Bronchial epithelial cell (primary cell): Measurements from ENCODE around the gene DNM3. TPM values are rescaled to one million over a fixed set of nuclear protein-coding genes. Genes with fewer than 3 reads are reported as not detected.

Experiments
- DNase-seq: peaks from one replicate; pipeline ENCODE4 v3.0.0-alpha.2; 2010; ENCODE audit warnings: low read depth
- FAIRE-seq: peaks from 2 replicates; lab custom pipeline; 2011; peaks lifted over from hg19 to GRCh38; lab: Jason Lieb, UNC
- H3K27me3 ChIP-seq: 2 replicates; pipeline ENCODE4 v1.5.1; 2011; ENCODE audit warnings: low read length; ENCODE audit not compliant: control insufficient read depth, insufficient read depth
- H3K36me3 ChIP-seq: 2 replicates; pipeline ENCODE4 v1.5.1; 2011; ENCODE audit warnings: low read length; ENCODE audit not compliant: control insufficient read depth, insufficient read depth
- H3K4me3 ChIP-seq: 2 replicates; pipeline ENCODE4 v1.5.1; 2011; ENCODE audit warnings: mild to moderate bottlenecking, low read depth, low read length, control low read depth
- total RNA-seq: library from RNA; depleted of rRNA; stranded (reverse); fragments of >200 nt; gene quantifications from 2 replicates; pipeline ENCODE4 v1.2.1, GENCODE V29; 2014
- TF ChIP-seq, protein P1 (sequence below): IDR thresholded peaks from 2 replicates; pipeline ENCODE4 v1.5.1; 2011; ENCODE audit warnings: mild to moderate bottlenecking, moderate library complexity, low read length, control low read depth, inconsistent platforms; ENCODE audit not compliant: insufficient read depth, severe bottlenecking

DNM3 gene
- total RNA-seq, 1 donor from 2014 or later = 1.3 TPM

GRCh38 chr1:172324086-172324485 is 482.8 kb downstream of the DNM3 start:
- no peaks in the 10 kb centered on the region for H3K36me3 ChIP-seq
- FAIRE-seq = no peak
- TF ChIP-seq, protein P1, sequence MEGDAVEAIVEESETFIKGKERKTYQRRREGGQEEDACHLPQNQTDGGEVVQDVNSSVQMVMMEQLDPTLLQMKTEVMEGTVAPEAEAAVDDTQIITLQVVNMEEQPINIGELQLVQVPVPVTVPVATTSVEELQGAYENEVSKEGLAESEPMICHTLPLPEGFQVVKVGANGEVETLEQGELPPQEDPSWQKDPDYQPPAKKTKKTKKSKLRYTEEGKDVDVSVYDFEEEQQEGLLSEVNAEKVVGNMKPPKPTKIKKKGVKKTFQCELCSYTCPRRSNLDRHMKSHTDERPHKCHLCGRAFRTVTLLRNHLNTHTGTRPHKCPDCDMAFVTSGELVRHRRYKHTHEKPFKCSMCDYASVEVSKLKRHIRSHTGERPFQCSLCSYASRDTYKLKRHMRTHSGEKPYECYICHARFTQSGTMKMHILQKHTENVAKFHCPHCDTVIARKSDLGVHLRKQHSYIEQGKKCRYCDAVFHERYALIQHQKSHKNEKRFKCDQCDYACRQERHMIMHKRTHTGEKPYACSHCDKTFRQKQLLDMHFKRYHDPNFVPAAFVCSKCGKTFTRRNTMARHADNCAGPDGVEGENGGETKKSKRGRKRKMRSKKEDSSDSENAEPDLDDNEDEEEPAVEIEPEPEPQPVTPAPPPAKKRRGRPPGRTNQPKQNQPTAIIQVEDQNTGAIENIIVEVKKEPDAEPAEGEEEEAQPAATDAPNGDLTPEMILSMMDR = no peak
- DNase-seq = no peak
- H3K4me3 ChIP-seq = no peak overlapping the region
- H3K27me3 ChIP-seq = no peaks in the 10 kb centered on the region

GRCh38 chr1:172324761-172325160 is 483.5 kb downstream of the DNM3 start:
- Histone ChIP-seq H3K36me3 (no peaks in the 10 kb centered on the region), H3K27me3 (no peaks in the 10 kb centered on the region), H3K4me3 (no peak overlapping the region)
- DNase-seq (no peak), FAIRE-seq (no peak)
- TF ChIP-seq, protein P1 = no peak

DNA sequence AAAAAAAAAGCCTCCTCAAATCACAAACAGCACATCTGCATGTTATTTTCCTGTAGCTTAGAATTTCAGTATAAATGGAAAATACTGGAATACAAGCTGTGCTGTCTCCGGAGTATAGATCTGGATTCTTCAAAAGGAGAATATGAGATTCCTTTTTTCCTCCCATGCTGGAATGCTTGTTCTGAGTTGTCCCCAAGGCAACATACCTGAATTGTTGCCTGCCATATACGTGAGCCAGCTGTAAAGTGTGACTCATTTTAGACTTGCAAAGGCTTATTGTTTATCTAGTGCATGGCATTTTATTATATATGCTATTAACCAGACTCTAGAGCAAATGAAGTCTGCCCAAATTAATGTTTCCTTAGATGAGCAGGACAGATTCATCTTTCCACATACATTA is 484.2 kb downstream of the DNM3 start:
- TF ChIP-seq, protein P1 = no peak
- no peak overlapping the region for H3K4me3 ChIP-seq
- no peaks in the 10 kb centered on the region for H3K27me3 ChIP-seq
- H3K36me3 ChIP-seq = no peaks in the 10 kb centered on the region
- peak; percentile 88 for DNase-seq
- no peak for FAIRE-seq

- FAIRE-seq = no peak
- no peak for DNase-seq
- Histone ChIP-seq H3K4me3 (no peak overlapping the region), H3K36me3 (no peaks in the 10 kb centered on the region), H3K27me3 (no peaks in the 10 kb centered on the region)
- TF ChIP-seq, protein P1 = no peak
These were observed 484.8 kb downstream of the DNM3 start for GRCh38 chr1:172326136-172326535.

GRCh38 chr1:172328266-172328665 is 487.0 kb downstream of the DNM3 start:
- TF ChIP-seq, protein P1 = no peak
- no peak for DNase-seq
- Histone ChIP-seq H3K27me3 (no peaks in the 10 kb centered on the region), H3K36me3 (no peaks in the 10 kb centered on the region), H3K4me3 (no peak overlapping the region)
- FAIRE-seq = no peak

GRCh38 chr1:172332230-172332629 is 490.9 kb downstream of the DNM3 start:
- FAIRE-seq (no peak), DNase-seq (no peak)
- no peaks in the 10 kb centered on the region for H3K36me3 ChIP-seq
- TF ChIP-seq, protein P1 = no peak
- no peaks in the 10 kb centered on the region for H3K27me3 ChIP-seq
- no peak overlapping the region for H3K4me3 ChIP-seq
